PC-9 (cell line): ENCODE measurements around the gene POPDC2. TPM values are rescaled to one million over a fixed set of nuclear protein-coding genes. Genes with fewer than 3 reads are reported as not detected.

Experiments used
- BruUV-seq: library from RNA; stranded (reverse); fragments of 400-500 nt; replicated peaks from 2 replicates; lab custom pipeline; 2021; lab: Mats Ljungman, UMichigan
- CTCF ChIA-PET: fragments of 300-600 bp; sonication (Branson Sonifier 250); formaldehyde crosslinking; loops from one replicate; lab custom pipeline; 2022; ENCODE audit warnings: antibody characterized with exemption; lab: Charles Lee
- POLR2A ChIA-PET: fragments of 300-600 bp; sonication (Branson Sonifier 250); formaldehyde crosslinking; loops from one replicate; lab custom pipeline; 2022; ENCODE audit warnings: antibody characterized with exemption; ENCODE audit not compliant: unreplicated experiment; lab: Charles Lee
- DNase-seq, 2 experiments: peaks; one replicate each; pipeline versions ENCODE4 v3.0.0 to v3.0.0-alpha.2; 2015 to 2022; ENCODE audit warnings: mixed read lengths in 1 of 2
- H2AFZ ChIP-seq: fragments of 200-600 bp; sonication (generic); 2 replicates; pipeline ENCODE4 v1.8.1; 2017; ENCODE audit warnings: antibody characterized with exemption
- H3F3A ChIP-seq: fragments of 200-600 bp; sonication (generic); 2 replicates; pipeline ENCODE4 v1.8.1; 2017; ENCODE audit warnings: antibody characterized with exemption, mild to moderate bottlenecking, low read depth; ENCODE audit not compliant: insufficient read depth
- H3K27ac ChIP-seq: fragments of 200-600 bp; sonication (generic); 2 replicates; pipeline ENCODE4 v1.6.1; 2016; ENCODE audit warnings: mixed run types
- H3K27me3 ChIP-seq: fragments of 200-600 bp; sonication (generic); 2 replicates; pipeline ENCODE4 v1.6.1; 2016; ENCODE audit warnings: low read depth, mixed run types; ENCODE audit not compliant: insufficient read depth
- H3K36me3 ChIP-seq: fragments of 200-600 bp; sonication (generic); 2 replicates; pipeline ENCODE4 v1.6.1; 2016; ENCODE audit warnings: low read depth, mixed run types
- H3K4me1 ChIP-seq: fragments of 200-600 bp; sonication (generic); replicated peaks from 2 replicates; pipeline ENCODE4 v1.6.1; 2016; ENCODE audit warnings: mixed run types; ENCODE audit not compliant: insufficient read depth
- H3K4me2 ChIP-seq: fragments of 200-600 bp; sonication (generic); 2 replicates; pipeline ENCODE4 v1.6.1; 2017; ENCODE audit warnings: mixed run types
- H3K4me3 ChIP-seq: fragments of 200-600 bp; sonication (generic); 2 replicates; pipeline ENCODE4 v1.6.1; 2016; ENCODE audit warnings: mixed run types
- H3K79me2 ChIP-seq: fragments of 200-600 bp; sonication (generic); 2 replicates; pipeline ENCODE4 v1.6.1; 2017; ENCODE audit warnings: low read depth, mixed run types
- H3K9me2 ChIP-seq: fragments of 200-600 bp; sonication (generic); 2 replicates; pipeline ENCODE4 v1.8.1; 2017; ENCODE audit warnings: mild to moderate bottlenecking; ENCODE audit not compliant: insufficient read depth
- H3K9me3 ChIP-seq: fragments of 200-600 bp; sonication (generic); 2 replicates; pipeline ENCODE4 v1.8.1; 2016; ENCODE audit warnings: low read depth; ENCODE audit not compliant: insufficient read depth
- H4K20me1 ChIP-seq: fragments of 200-600 bp; sonication (generic); 2 replicates; pipeline ENCODE4 v1.8.1; 2017; ENCODE audit not compliant: insufficient read depth
- CTCF ChIP-seq: fragments of 200-600 bp; sonication (generic); conservative IDR thresholded peaks from 2 replicates; pipeline ENCODE4 v1.6.1; 2017; ENCODE audit warnings: mixed run types, antibody characterized with exemption, mild to moderate bottlenecking, moderate library complexity
- EZH2 ChIP-seq: fragments of 200-600 bp; sonication (generic); IDR thresholded peaks from 2 replicates; pipeline ENCODE4 v1.8.0; 2017; ENCODE audit warnings: antibody characterized with exemption, low read depth
- intact Hi-C: fragments of 100-400 bp; cut with micrococcal nuclease; formaldehyde crosslinking; loops from one replicate; pipeline ENCODE4 v1.10.0; 2022; ENCODE audit not compliant: unreplicated experiment
- total RNA-seq: library from RNA; stranded (reverse); gene quantifications from 2 replicates; pipeline ENCODE4 v1.2.3, GENCODE V29; 2021

Gene POPDC2
- total RNA-seq, 1 experiment from 2014 or later = 3.5 TPM

GRCh38 chr3:119641416-119641815 is 19.0 kb downstream of the POPDC2 start:
- intact Hi-C loops = no loop called here
- no peak overlapping the region for H3K4me3 ChIP-seq
- POLR2A ChIA-PET = no interaction called here

DNA sequence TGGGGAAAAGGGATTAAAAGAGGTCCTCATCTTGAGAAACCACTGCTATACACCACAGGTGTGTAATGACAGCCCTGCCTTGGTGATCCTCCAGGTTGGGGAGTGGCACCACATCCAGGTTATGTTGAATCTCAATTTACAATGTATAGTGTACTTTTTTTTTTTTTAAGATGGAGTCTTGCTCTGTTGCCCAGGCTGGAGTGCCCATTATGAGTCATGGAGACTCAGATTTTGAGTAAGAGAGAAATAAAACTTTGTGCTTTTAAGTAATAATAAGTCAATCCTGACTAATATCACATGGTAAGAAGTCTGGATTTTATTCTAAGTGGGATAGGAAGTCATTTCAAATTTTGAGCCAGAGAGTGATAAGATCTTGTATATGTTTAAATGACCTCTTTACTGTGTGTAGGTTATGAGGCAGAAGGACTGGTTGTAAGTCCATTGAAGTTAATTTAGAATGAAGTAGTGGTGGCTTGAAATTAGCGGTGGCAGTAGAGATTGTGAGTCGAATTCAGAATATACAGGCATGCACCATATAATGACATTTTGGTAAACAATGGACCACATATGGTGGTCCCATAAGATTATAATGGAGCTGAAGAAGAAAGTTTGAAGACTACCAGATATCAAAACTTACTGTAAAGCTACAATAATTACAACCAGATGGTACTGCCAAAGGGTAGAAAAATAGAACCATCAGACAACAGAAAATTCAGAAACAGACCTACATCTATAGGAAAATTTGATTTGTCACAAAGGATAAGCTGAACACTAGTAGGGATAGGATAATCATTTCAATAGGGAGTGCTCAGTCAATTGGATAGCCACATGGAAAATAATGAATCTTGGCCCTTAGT is 20.7 kb downstream of the POPDC2 start:
- Histone ChIP-seq H3K4me3 (no peak overlapping the region), H3K36me3 (no peaks in the 10 kb centered on the region), H3K9me2 (no peaks in the 10 kb centered on the region; the same call in 1 of the 2 replicates), H3K27me3 (no peaks in the 10 kb centered on the region), H3K9me3 (no peaks in the 10 kb centered on the region), H3K79me2 (no peaks in the 10 kb centered on the region), H3K4me1 (peaks cover 25% of the 10 kb centered on the region), H4K20me1 (no peaks in the 10 kb centered on the region), H2AFZ (no peak overlapping the region), H3K4me2 (no peak overlapping the region), H3K27ac (no peak overlapping the region), H3F3A (no peaks in the 10 kb centered on the region)
- ChIA-PET CTCF (no interaction called here), POLR2A (no interaction called here)
- intact Hi-C loops = no loop called here
- no peak for DNase-seq
- TF ChIP-seq CTCF = no peak
- no peak for TF ChIP-seq EZH2
- no TSS peak for BruUV-seq

More at GRCh38 chr3:119641416-119641815, 19.0 kb downstream of the POPDC2 start:
- no TSS peak for BruUV-seq
- Histone ChIP-seq H3K9me2 (no peaks in the 10 kb centered on the region; the same call in 1 of the 2 replicates), H3K4me2 (no peak overlapping the region), H3K9me3 (no peaks in the 10 kb centered on the region), H3K27ac (no peak overlapping the region), H3F3A (no peaks in the 10 kb centered on the region), H2AFZ (no peak overlapping the region), H3K36me3 (no peaks in the 10 kb centered on the region), H3K4me1 (peaks cover 25% of the 10 kb centered on the region), H3K79me2 (no peaks in the 10 kb centered on the region), H4K20me1 (no peaks in the 10 kb centered on the region), H3K27me3 (no peaks in the 10 kb centered on the region)
- CTCF ChIA-PET = no interaction called here
- DNase-seq = no peak
- TF ChIP-seq EZH2 (no peak), CTCF (no peak)

- peak overlapping the region; percentile 41; the same call in 1 of the 2 replicates for H2AFZ ChIP-seq
- peaks cover 11% of the 10 kb centered on the region for H3K4me1 ChIP-seq
- no peaks in the 10 kb centered on the region for H3K27me3 ChIP-seq
- H3K36me3 ChIP-seq = no peaks in the 10 kb centered on the region
- no peak overlapping the region for H3K4me3 ChIP-seq
- ChIA-PET CTCF (interaction anchor here (0.9 kb wide), 1 partner anchor 35 kb away, joined by 4 read pairs; no protein-coding TSS in a partner anchor), POLR2A (interaction anchor here (0.6 to 0.7 kb wide), 2 partner anchors 140 to 456 kb away, joined by 3 to 4 read pairs; no protein-coding TSS in a partner anchor)
- H3F3A ChIP-seq = no peaks in the 10 kb centered on the region
- no peaks in the 10 kb centered on the region; the same call in 1 of the 2 replicates for H3K9me2 ChIP-seq
- peak; percentile 14 to 70 for DNase-seq
- H3K9me3 ChIP-seq = no peaks in the 10 kb centered on the region
- intact Hi-C loops = no loop called here
- no TSS peak for BruUV-seq
- H3K79me2 ChIP-seq = no peaks in the 10 kb centered on the region
- no peaks in the 10 kb centered on the region for H4K20me1 ChIP-seq
- peak overlapping the region; percentile 44; the same call in 1 of the 2 replicates for H3K4me2 ChIP-seq
- peak overlapping the region; percentile 51 for H3K27ac ChIP-seq
- TF ChIP-seq CTCF (no peak), EZH2 (no peak)
These were observed 22.5 kb downstream of the POPDC2 start for GRCh38 chr3:119637679-119638477.
